Measurements from ENCODE around the gene LPP.

- TF ChIP-seq PHF8 (IDR thresholded peaks at IDR 0.05; ENCODE audit: borderline replicate concordance, low read depth) (no peak), PBX3 (IDR thresholded peaks at IDR 0.05) (no peak)
Observed at GRCh38 chr3:188169830-188170455, 16.0 kb downstream of the LPP start.
